ENCODE results near the gene OR2B6. TPM values are rescaled to one million over a fixed set of nuclear protein-coding genes. Genes with fewer than 3 reads are reported as not detected.

Gene OR2B6
- total RNA-seq, 1 experiment from 2014 or later: not detected

DNA sequence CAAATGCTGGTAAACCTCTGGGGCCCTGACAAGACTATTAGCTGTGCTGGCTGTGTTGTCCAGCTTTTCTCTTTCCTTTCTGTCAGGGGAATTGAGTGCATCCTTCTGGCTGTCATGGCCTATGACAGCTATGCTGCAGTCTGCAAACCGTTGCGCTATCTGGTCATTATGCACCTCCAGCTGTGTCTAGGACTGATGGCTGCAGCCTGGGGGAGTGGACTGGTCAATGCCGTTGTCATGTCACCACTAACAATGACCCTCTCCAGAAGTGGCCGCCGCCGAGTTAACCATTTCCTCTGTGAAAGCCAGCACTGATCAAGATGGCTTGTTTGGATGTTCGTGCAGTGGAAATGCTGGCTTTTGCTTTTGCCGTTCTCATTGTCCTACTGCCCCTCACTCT, 20.3 kb downstream of the OR2B6 start:
- no peaks in the 10 kb centered on the region for H3K9me3 ChIP-seq
- no peaks in the 10 kb centered on the region for H3K27me3 ChIP-seq
- H3K4me3 ChIP-seq: no peak overlapping the region
- no peak for DNase-seq
- H3K36me3 ChIP-seq: no peaks in the 10 kb centered on the region

DNA sequence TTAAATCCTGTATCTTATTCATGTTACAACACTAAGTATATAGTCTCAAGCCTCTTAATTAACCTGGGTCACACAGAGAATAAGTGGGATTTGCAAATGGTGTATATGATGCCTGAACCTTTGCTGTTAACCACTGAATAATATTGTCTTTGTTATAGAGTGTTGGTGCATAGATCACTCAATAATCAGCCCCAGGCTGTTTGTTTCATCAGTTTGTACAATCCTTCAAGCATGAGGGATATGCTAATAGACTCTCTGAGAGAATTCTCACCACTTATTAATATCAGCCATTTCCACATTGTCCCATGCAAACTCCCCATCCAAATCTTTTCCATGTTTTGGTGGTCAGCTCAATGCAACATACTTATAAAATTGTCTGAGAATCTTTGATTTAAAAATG, 21.7 kb downstream of the OR2B6 start:
- no peak overlapping the region for H3K4me3 ChIP-seq
- DNase-seq: no peak
- H3K36me3 ChIP-seq: no peaks in the 10 kb centered on the region
- H3K9me3 ChIP-seq: no peaks in the 10 kb centered on the region
- H3K27me3 ChIP-seq: no peaks in the 10 kb centered on the region

DNA sequence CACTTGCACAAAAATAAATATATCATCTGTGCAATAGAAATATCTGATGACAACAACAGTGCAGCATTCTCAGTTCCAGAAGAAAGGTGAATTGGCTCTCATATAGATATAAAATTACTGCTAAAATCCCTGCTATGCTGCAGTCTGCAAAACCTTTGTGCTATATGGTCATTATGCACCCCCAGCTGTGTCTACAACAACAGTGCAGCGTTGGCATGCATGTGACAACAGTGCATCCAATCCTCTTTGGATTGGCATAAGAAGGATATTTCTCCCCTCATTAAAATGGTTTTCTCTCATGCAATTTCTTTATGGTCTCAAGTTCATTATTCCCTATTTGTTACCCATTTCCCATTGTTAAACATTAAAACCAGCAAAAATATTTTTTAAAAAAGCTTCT, 23.1 kb downstream of the OR2B6 start:
- Histone ChIP-seq H3K27me3 (no peaks in the 10 kb centered on the region), H3K36me3 (no peaks in the 10 kb centered on the region), H3K9me3 (no peaks in the 10 kb centered on the region), H3K4me3 (no peak overlapping the region)
- no peak for DNase-seq

DNA sequence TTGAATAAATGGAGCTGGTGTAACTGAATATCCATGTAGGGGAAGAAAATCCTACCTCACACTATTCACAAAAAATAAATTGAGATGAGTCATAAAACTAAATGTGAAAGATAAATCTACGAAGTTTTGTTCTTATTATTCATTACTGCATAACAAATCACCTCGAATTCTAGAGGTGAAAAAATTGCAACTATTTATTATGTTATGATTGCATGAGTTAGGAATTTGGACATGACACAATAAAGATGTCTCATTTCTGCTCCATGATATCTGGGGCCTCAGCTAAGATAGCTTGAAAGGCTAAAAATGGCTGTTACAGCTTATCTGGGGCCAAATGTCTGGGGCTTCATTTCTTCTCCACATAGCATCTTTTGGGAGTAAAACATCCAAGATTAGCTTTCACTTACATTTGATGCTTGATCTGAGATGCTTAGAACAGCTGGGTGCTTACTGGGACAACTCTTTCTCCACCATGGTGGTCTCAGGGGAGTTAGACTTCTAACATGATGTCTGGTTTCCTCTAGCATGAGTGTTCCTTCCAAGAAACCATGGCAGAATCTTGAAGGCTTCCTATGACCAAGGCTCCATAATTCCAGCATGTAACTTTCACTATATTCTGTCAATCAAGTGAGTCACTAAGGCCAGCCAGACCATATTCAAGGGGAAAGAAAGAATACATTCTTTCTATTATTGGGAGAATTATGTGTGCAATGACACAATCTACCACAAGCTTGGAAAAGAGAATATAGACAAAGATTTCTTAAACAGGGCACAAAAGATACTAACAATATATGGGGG, 30.1 kb downstream of the OR2B6 start:
- Histone ChIP-seq H3K27me3 (no peaks in the 10 kb centered on the region), H3K36me3 (no peaks in the 10 kb centered on the region), H3K4me3 (no peak overlapping the region), H3K9me3 (no peaks in the 10 kb centered on the region)
- no peak for DNase-seq

DNA sequence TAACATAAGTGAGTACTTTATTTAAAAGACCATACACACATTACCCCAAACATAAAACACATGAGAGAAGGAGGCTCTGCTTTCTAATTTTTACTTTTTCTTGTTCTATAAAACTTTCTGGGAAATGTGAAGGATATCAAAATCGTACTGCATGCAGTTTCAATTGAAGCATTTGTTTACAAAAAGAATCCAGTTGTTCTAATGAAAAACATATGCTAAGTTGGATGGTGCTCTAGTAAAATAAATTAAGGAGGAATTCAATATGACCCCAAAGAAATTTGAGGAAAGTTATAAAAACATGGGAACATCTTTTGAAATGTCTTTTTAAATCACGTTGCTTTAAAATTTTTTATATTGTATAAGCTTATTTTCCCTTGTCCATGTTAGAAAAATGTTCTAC, 37.6 kb downstream of the OR2B6 start:
- H3K4me3 ChIP-seq: no peak overlapping the region
- no peaks in the 10 kb centered on the region for H3K9me3 ChIP-seq
- H3K36me3 ChIP-seq: no peaks in the 10 kb centered on the region
- DNase-seq: no peak
- H3K27me3 ChIP-seq: no peaks in the 10 kb centered on the region

DNA sequence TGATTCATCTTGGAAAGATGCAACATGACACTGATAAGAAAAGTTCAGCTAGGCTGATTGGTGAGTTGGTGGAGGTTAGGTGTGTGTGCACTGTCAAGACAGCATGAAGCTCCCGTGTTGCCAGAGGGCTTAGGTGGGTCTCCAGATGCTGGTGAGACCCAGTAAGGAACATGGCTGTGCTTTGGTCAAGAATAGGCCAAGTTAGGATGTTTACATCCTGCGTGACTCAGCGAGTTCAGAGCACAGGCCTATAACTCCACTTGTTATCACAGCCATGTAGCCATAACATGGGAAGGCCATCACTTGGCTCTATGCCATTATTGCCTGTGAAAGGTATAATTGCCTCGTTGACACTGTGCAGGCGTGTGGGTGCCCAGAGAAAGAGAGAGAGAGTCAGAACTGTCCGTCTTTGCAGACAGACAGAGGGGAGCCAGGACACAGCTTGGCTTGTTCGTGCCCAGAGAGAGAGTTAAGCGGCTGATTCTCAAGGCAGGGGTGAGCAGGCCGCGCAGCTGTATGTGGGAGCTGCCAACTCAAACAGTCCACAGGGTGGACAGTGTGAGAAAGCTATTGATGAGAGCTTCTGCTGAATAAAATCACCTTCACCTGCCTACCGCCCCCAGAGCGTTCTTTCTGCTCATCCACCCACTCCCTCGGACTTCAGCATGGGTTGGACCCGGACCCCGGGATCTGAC, 43.5 kb downstream of the OR2B6 start:
- H3K4me3 ChIP-seq: no peak overlapping the region
- DNase-seq: no peak
- H3K27me3 ChIP-seq: no peaks in the 10 kb centered on the region
- no peaks in the 10 kb centered on the region for H3K36me3 ChIP-seq
- H3K9me3 ChIP-seq: no peaks in the 10 kb centered on the region

DNA sequence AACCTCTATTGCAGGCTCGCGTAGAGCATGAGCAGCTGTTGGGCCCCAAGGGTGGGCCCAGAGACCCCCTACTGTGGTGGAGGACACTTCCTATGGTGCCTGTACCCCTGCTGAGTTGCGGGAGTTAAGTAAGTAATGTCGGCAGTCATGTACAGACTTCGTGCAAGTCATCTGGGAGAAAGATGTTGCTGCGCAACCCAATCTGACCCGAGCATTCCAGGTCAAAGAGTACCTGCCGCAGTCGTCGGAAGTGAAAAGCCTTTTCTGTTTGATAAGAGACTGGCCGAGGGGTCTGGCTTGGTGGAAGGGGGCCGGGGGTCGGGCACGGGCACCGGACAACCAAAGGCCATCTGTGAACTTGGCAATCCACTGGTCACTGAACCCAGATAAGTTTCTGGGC, 44.3 kb downstream of the OR2B6 start:
- no peaks in the 10 kb centered on the region for H3K9me3 ChIP-seq
- no peak overlapping the region for H3K4me3 ChIP-seq
- H3K27me3 ChIP-seq: no peaks in the 10 kb centered on the region
- DNase-seq: no peak
- no peaks in the 10 kb centered on the region for H3K36me3 ChIP-seq

DNA sequence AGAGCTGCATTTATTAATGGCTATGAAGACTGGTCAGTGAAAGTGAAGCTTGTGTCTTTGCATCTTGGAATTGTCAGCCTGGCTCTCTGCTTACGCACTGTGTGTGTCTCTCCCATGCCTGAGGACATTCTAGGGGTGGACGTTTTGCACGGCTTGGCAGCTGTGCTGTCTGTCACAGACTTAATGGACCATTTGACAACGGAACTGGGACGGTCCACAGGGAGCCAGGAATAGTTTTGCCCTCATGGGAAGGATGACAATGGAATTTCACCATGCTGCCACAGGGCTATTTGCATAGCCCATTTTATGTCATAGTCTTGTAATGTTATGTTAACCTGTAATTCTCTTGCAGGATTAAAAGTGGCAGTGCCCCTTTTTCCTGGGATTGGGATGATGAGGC, 44.7 kb downstream of the OR2B6 start:
- H3K9me3 ChIP-seq: no peaks in the 10 kb centered on the region
- H3K27me3 ChIP-seq: no peaks in the 10 kb centered on the region
- no peaks in the 10 kb centered on the region for H3K36me3 ChIP-seq
- no peak for DNase-seq
- H3K4me3 ChIP-seq: no peak overlapping the region

DNA sequence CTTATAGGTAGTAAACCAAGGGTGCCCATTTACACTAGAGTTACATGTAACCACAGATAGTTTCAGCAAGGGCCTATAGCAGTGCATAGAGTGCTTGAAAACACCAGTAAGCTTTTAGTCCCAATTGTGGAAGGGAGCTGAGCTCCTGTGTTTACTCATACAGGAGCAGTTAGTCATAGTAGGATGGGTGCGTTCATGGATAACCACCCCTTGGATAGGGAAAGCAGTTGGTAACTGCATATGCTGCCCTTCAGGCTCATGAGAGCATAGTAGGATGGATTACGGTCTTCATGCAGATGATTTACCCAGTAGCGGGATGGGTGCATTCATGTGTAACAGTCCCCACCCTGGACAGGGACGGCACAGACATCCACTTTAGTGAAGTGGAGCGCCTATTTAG, 45.1 kb downstream of the OR2B6 start:
- H3K4me3 ChIP-seq: no peak overlapping the region
- no peaks in the 10 kb centered on the region for H3K36me3 ChIP-seq
- DNase-seq: no peak
- H3K27me3 ChIP-seq: no peaks in the 10 kb centered on the region
- H3K9me3 ChIP-seq: no peaks in the 10 kb centered on the region

DNA sequence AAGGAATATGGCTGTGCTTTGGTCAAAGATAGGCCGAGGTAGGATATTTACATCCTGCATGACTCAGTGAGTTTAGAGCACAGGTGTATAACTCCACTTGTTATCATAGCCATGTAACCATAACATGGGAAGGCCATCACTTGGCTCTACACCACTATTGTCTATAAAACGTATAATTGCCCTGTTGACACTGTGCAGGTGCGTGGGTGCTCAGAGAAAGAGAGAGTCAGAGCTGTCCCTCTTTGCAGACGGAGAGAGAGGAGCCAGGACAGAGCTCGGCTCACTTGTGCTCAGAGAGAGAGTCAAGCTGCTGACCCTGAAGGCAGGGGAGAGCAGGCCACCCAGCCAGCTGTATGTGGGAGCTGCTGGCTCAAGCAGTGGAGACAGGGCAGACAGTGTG, 46.0 kb downstream of the OR2B6 start:
- no peak overlapping the region for H3K4me3 ChIP-seq
- H3K9me3 ChIP-seq: no peaks in the 10 kb centered on the region
- no peaks in the 10 kb centered on the region for H3K36me3 ChIP-seq
- no peak for DNase-seq
- no peaks in the 10 kb centered on the region for H3K27me3 ChIP-seq

DNA sequence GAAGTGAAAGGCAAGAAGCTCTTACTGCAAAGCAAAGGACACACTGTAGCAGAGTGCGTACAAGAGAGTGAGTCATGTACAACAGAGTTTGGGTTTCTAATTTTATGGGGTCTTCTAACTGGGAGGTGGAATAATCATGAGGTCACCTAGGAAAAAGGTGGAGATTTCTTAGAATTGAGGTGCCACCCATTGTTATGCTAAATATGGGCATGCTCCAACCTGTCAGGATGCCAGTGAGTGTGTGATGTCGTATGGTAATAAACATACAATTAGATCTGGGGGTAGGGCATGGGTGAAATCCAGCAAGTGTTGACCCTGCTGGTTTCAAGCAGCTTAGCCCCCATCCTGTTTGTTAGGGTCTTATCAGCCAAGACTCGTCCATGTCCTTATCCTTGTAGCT, 46.6 kb downstream of the OR2B6 start:
- H3K36me3 ChIP-seq: no peaks in the 10 kb centered on the region
- no peak overlapping the region for H3K4me3 ChIP-seq
- no peak for DNase-seq
- H3K27me3 ChIP-seq: no peaks in the 10 kb centered on the region
- H3K9me3 ChIP-seq: no peaks in the 10 kb centered on the region

DNA sequence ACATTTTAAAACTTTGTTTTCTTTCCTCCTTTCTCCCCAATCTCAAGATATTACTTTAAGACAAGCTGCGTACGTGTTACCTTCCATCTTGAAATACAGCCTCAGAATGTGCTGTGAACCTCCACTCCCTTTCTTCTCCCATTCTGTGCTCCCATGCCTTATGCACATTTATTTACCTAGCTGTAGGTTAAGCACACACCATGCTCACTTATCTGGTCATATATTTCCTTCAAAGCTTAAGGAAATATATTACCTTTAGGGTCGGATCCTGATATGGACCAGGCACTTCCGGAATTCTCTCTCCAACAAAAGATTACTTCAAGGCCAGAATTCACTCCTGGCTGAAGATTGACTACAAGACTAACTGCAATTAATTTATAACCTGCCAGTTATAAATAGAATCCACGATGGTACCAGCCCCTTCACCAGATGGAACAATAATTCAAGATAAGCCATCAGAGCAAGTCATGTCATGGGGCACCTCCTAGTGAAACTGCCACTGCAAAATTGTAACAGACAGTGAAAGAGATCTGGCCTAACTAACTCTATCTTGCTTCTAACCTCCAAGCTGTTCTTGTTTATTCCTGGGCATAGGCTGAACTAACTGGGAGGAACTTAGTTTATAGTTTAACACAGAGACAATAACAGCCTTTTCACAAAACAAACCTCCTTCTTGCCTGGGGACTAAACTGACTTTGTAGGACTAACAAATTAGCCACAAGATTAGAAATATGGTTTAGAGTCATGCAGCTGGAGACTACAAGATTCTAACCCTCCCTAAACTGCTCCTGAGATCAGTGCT, 47.5 kb downstream of the OR2B6 start:
- Histone ChIP-seq H3K27me3 (no peaks in the 10 kb centered on the region), H3K9me3 (no peaks in the 10 kb centered on the region), H3K36me3 (no peaks in the 10 kb centered on the region), H3K4me3 (no peak overlapping the region)
- no peak for DNase-seq

DNA sequence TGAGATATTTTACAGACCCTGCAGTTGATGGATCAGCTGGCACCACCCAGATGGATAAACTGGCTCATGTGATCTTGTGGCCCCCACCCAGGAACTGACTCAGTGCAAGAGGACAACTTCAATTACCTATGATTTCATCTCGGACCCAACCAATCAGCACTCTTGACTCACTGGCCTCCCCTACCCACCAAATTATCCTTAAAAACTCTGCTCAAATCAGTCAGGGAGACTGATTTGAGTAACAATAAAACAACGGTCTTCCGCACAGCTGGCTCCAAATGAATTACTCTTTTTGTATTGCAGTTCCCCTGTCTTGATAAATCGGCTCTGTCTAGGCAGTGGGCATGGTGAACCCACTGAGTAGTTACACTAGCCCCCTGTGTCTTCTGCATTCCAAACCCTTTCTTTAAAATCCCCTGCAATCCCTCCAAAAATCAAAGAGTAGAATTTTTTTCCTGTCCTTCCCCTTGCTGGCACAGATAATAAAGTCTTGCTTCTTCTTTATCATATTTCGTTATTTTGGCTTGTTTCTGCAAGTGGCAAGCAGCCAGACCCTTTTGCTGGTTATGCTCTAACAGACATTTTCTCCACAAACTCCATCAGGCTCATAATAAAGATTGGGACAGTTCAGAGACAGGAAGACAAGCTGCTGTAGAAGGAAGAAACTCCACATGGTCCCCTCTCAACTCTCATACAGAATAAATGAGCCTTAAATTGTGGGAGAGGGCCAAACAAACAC, 48.3 kb downstream of the OR2B6 start:
- H3K4me3 ChIP-seq: no peak overlapping the region
- H3K9me3 ChIP-seq: no peaks in the 10 kb centered on the region
- no peaks in the 10 kb centered on the region for H3K27me3 ChIP-seq
- DNase-seq: no peak
- H3K36me3 ChIP-seq: no peaks in the 10 kb centered on the region

DNA sequence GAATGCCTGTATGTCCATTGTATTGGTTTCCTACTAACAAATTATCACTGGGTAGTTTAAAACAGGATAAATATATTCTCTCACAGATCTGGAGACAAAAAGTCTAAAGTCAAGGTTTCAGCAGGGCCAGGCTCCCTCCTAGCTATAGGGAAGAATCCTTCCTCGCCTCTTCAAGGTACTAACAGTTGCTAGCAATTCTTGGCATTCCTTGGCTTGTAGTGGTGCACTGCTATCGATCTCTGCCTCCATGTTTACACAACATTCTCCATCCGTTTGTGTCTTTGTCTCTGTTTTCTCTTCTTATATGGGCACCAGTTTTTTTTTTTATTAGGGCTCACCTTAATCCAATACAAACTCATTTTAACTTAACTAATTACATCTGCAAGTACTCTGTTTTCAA, 48.9 kb downstream of the OR2B6 start:
- Histone ChIP-seq H3K9me3 (no peaks in the 10 kb centered on the region), H3K4me3 (no peak overlapping the region), H3K27me3 (no peaks in the 10 kb centered on the region), H3K36me3 (no peaks in the 10 kb centered on the region)
- DNase-seq: no peak
